ENCODE data around the gene TMOD4.

Gene TMOD4

DNA sequence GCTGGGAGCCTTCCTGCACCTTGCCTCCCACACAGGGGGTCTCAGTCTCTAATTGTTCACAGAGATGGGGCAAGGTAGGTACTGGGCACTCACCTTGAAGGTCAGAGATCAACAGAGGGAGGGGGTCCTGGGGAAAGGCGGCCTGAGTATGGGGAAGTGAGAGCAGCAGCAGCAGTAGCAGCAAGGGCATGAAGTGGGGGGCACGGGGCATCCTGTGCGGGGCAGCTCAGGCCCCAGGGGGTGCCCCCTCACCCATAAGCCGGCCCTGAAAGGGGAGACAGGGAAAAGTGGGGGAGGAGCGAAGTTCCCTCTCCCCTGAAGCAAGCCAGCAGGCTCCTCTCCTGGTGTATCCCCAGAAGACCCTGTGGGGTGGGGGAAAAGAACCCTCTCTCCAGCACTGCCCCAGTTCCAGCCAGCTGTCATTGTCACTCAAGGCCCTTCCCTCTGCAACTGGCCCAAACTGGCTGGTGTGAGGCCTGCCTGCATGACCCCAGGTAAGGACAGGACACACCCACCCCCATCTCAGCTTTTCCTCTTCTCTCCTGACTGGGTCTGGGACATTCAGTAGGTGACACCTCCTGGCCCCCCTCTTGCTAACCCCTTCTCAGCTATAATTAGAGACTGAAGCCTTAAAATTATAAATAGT is 33.2 kb downstream of the TMOD4 start:
- no peak for DNase-seq (ENCODE audit: low read depth)

DNA sequence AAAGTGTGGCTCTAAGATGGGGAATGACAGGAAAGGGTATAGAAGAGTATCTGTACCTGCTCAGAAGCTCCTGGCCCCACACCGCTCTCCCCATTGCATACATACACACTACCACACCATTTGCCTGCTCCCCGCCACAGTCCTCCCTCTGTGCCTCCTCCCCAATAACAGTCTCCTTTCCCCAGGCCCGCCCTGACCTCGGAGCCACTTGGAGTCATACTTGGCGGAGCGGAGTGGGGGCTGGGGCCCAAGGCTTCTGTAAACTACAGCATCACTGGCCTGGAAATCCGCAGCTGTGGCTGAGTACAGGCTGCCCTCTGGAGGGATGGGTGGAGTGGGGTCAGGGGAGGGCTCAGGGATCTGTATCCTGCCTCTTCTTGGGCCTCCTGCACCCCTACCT is 38.0 kb downstream of the TMOD4 start:
- no peak for DNase-seq (ENCODE audit: low read depth)

DNA sequence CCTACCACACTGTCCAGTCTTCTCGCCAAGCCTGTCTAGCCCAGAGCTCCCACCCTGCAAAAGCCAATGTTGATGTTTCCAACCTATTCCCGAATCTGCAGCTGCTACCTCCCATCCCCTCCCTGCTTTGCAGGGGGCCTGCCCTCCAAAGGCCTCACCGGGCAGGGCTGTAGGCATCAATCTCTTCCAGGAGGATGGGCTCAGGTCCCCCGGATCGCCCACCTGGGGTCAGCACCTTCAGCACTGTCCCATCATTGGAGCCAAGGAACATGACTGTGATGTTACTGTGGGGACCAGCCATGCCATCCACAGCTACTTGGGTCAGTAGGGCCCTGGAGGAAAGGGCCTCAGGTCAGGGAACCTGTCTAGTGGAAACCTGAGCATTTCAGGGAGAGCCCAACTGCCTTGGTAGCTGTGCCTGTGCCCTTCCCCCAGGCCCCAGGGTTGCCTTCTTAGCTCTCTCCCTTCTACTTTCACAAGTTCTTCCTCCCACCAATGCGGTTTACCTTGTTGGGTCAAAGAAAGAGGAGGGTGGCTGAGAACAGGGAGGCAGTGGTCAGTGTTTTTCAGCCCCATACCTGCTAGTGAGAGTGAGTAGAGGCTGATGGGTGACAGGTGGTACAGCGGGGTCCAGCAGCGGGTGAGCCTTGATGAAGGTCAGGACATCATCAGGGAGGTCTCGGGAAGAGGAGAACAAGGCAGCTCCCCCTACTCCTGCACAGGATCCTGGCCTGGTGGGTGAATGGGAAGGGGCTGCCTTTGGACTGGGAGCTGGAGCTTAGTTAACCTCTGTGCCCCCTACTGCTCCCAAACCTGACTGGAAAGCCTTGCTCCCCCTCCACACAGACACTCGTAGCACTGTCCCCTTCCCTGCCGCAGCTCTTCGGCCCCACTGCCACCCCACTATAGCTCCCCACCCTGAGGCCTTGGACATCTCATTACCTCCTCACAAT is 40.1 kb downstream of the TMOD4 start:
- no peak for DNase-seq (ENCODE audit: low read depth)

DNA sequence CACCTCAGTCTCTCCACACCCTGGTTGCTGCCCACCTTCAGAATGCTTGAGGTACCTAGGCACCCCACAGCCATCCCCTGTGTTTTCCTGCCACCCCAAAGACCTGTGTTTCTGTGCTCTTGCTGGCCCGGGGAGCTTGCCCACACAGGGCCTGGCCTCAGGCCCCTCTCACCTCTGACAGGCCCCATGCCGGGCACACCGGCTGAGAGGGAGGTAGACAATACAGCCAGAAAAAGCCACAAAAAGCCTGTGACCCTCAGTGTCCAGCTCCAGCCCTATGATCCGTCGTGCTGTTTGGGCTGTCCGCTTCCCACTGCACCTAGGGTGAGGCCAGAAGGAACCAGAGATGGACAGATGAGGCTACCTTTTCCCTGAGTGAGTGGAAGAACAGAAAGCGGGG is 40.8 kb downstream of the TMOD4 start:
- no peak for DNase-seq (ENCODE audit: low read depth)

DNA sequence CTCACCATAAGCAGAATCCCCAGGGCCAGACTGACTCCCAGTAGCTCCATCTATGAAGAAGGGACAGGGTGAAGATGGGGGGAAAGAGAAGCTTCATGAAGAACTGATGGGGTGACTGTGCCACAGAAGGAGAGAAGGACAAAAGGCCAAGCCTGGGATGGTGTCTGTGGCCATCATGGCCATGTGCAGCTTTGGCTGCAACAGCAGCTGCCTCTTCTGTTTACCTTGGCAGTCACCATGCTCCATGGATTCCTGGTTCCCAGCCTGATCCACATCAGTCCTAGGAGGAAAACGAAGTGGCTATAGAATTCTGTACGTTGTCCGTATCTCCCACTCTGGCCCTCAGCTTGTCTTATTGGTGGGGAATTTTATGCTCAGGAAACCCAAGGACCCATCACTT is 41.4 kb downstream of the TMOD4 start:
- no peak for DNase-seq (ENCODE audit: low read depth)

DNA sequence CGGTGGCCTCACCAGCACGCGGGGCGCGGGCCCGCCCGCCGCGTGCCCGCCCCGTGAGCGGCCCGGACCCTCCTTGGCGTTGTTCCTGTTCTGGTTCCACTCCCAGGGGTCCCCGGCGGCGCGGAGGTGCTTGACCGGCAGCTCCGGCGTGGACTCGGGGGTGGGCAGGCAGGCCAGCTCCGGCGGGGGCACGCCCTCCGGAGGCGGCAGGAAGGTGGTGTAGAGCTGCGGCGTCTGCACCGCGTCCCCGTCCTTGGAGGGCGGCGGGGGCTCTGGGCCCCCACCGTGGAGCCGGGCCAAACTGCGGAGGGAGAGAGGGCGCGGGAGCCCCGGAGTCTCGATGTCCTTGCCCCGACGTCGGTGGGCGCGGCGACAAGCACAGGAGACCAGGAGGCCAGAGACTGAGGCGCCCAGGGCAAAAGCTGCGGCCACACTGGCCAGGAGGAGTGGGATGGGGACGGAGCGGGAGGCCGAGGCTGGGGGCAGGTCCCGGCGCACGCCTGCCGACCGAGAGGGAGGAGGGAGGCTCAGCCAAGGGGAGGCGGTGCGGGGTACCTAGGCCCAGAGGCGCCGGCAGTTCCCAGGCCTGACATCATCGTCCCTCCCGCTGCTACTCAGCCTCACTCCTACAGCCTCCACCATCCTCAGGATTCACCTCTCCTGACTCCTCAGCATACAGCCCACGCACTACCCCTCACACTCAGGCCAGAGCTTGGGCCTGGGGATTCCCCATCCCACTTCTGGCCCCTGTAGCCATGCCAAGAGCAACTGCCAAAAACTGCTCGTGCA is 42.6 kb downstream of the TMOD4 start:
- no peak for DNase-seq (ENCODE audit: low read depth)

DNA sequence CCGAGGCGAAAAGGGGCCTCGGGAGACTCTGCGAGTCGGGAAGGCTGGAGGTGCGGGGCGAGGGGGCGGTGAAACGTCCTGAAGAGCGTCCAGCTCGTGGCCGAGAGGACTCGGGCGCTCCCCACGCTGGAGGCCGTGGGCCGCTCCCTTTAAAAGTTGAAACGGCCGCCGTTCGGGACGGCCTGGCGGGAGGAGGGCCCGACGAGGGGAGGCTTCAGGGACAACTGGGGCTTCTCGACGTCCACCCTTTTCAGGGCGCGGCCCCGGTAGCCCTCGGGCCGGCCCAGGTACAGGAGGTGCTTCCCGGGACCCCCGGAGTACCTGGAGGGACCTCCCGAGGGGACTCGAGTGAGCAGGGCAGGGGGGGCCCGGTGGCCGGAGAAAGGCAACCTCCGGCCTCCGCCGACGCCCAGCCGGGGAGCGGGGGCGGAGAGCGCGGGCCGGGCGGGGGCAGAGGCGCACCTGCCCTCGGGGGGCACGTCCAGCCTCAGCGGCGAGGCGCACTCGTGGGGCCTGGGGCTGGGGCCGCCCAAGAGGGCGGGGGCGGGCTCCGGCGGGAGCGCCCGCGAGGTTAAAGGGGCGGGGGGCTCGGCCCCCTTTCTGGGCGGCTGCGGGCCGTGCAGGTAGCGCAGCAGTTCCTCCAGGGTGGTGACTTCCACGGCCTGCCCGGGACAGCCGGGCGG is 43.3 kb downstream of the TMOD4 start:
- DNase-seq (ENCODE audit: low read depth) = no peak

DNA sequence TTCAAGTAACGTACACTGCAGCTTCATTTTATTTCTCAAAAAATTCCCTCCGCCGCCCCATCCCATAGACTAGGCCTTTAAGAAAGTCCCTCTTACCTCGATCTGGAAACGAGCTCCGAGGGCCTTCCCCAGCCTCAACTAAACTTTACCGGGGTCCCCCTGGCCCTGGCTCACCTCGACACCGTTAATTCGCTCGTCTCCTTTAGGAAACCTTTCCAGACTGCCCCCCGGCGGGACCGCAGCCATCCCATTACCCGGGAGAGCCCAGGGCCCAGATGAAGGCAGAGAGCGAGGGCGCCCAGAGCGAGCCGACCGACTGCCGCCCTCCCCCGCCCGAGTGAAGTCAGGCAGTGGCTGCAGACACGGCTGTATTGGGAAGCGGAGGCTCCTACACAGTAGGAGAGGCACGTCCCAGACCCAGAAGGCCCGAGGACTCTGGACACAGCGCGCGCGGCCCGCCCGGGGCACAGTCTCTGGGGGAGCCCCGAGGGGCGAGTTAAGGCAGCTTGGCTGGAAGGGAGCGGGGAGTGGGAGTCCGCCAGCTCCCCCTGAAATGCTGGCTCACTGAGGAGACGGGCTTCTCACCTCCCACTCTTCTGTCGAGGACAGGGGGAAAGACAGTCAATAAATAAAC is 44.0 kb downstream of the TMOD4 start:
- DNase-seq (ENCODE audit: low read depth) = no peak

DNA sequence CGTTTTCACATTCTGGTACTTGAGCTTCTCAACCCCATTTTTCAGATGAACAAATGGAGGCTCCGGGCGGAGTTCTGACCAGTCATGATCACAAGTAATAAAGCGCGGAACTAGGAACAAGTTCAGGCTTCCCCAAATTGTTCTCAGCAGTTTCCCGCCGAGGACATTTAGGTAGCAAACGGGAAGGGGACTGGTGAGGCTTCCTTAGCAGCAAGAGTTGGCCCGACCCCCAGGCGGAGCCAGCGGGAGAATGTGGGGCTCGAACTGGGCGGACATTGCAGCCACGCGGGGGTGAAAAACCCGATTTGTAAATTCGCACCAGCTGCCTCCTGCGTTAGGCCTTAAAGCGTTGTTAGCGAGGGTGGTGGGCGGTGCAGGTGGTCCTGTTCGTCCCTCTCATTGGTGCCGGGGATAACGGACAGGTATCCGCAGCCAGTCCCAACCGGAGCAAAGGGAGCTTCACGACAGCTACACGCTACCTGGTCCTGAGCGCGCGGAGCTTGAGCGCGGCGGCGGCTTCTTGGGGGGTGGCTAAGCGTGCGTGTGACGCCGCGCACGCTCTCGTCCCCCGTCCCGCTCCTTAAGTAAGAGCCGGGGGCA is 44.7 kb downstream of the TMOD4 start:
- DNase-seq (ENCODE audit: low read depth) = no peak

DNA sequence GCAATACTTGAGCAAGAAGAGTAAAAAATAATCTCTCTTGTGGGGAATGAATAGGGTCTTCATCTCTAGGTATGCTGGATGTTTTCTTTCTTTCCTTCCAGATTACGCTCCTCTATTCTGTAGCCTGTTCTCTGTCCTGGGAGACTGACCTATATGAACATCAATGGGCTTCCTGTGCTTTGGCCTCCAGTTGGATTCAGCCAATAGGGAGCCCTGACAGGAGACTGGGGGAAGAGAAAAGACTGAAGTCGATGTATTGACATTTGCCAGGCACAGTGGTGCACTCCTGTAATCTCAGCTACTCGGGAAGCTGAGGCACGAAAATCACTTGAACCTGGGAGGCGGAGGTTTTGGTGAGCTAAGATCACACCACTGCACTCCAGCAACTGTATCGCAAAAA is 47.0 kb downstream of the TMOD4 start:
- no peak for DNase-seq (ENCODE audit: low read depth)

DNA sequence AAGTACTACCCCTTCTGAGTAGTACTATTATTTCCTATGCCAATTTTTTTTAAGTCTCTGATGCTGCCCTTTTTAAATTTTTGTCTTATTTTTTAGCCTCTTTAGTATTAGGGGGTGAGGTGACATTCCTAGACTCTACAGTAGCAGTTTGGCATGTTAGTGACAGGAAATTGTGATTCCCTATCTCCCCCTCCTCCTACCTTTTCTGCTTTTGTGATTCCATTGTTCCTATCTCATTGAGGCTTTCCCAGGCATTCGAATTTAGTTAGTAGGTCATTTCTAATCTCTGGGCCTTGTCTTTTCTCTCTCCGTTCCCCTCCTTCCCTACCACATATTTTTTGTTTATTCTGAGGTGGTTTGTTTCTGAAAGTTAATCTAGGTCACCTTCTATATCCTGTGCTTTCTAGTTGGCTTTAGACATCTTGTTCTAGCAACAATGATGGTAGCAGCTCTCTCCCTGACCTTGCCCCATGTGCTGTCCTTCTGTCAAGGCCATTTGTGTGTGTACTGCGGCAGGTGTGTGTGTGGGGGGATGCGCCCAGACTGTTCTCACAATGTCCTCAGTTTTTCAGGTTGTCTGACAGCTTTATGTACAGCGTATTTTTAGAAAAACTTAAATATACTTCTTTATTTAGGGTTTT is 50.9 kb downstream of the TMOD4 start:
- DNase-seq (ENCODE audit: low read depth) = no peak
